HepG2 (cell line): ENCODE data around the gene PHKG1. TPM values are rescaled to one million over a fixed set of nuclear protein-coding genes. Genes with fewer than 3 reads are reported as not detected.

Experiments used
- CAMTA2 ChIP-seq: sonication (generic); formaldehyde crosslinking; IDR thresholded peaks from 2 replicates; pipeline ENCODE4 v1.4.0; 2020; ENCODE audit warnings: mild to moderate bottlenecking, missing genetic modification reagents, borderline replicate concordance
- CEBPB ChIP-seq: IDR thresholded peaks from 2 replicates; pipeline ENCODE4 v1.6.1; 2011; ENCODE audit warnings: low read depth, low read length, improper control_type of control experiment, borderline replicate concordance
- CENPT ChIP-seq: sonication (generic); formaldehyde crosslinking; IDR thresholded peaks from 2 replicates; pipeline ENCODE4 v1.8.0; 2022; ENCODE audit warnings: low read depth, mild to moderate bottlenecking, moderate library complexity, missing genetic modification reagents
- ELF1 ChIP-seq: sonication (generic); formaldehyde crosslinking; IDR thresholded peaks from 2 replicates; pipeline ENCODE4 v1.4.0; 2020; ENCODE audit warnings: missing genetic modification reagents
- HDAC1 ChIP-seq: sonication (generic); formaldehyde crosslinking; IDR thresholded peaks from 2 replicates; pipeline ENCODE4 v1.5.1; 2020; ENCODE audit warnings: mild to moderate bottlenecking, missing genetic modification reagents
- HHEX ChIP-seq: IDR thresholded peaks from 2 replicates; pipeline ENCODE4 v1.6.1; 2016; ENCODE audit warnings: control low read depth
- LCORL ChIP-seq, 2 experiments: fragments of 450-650 bp in 1 of 2; sonication (generic) in 1 of 2; formaldehyde crosslinking in 1 of 2; IDR thresholded peaks; 2 replicates each; pipeline versions ENCODE4 v1.5.0 to v1.6.1; 2017 to 2020; ENCODE audit warnings: antibody characterized with exemption in 1 of 2, missing genetic modification reagents in 1 of 2
- NFIC ChIP-seq: IDR thresholded peaks from 2 replicates; pipeline ENCODE4 v1.6.1; 2012; ENCODE audit warnings: mild to moderate bottlenecking, low read length, inconsistent platforms
- PITX1 ChIP-seq: sonication (generic); formaldehyde crosslinking; IDR thresholded peaks from 2 replicates; pipeline ENCODE4 v1.5.1; 2020; ENCODE audit warnings: mild to moderate bottlenecking, missing genetic modification reagents
- REL ChIP-seq: sonication (generic); formaldehyde crosslinking; conservative IDR thresholded peaks from 2 replicates; pipeline ENCODE4 v1.8.0; 2022; ENCODE audit warnings: mild to moderate bottlenecking, missing genetic modification reagents, moderate library complexity
- REXO4 ChIP-seq: sonication (generic); formaldehyde crosslinking; IDR thresholded peaks from 2 replicates; pipeline ENCODE4 v1.8.0; 2022; ENCODE audit warnings: missing genetic modification reagents, mild to moderate bottlenecking, borderline replicate concordance
- SKI ChIP-seq: fragments of 450-650 bp; IDR thresholded peaks from one replicate; pipeline ENCODE4 v1.6.1; 2018; ENCODE audit warnings: mild to moderate bottlenecking; ENCODE audit not compliant: partially characterized antibody
- SOX5 ChIP-seq: IDR thresholded peaks from 2 replicates; pipeline ENCODE4 v1.6.1; 2016; ENCODE audit warnings: borderline replicate concordance
- WIZ ChIP-seq: sonication (generic); formaldehyde crosslinking; IDR thresholded peaks from 2 replicates; pipeline ENCODE4 v1.5.1; 2020; ENCODE audit warnings: mild to moderate bottlenecking, missing genetic modification reagents
- ZBTB38 ChIP-seq: sonication (generic); formaldehyde crosslinking; IDR thresholded peaks from 2 replicates; pipeline ENCODE4 v1.5.1; 2020; ENCODE audit warnings: mild to moderate bottlenecking, missing genetic modification reagents
- ZBTB4 ChIP-seq: sonication (generic); formaldehyde crosslinking; IDR thresholded peaks from 2 replicates; pipeline ENCODE4 v1.4.0; 2020; ENCODE audit warnings: missing genetic modification reagents, mild to moderate bottlenecking, borderline replicate concordance
- ZFYVE20 ChIP-seq: sonication (generic); formaldehyde crosslinking; IDR thresholded peaks from 2 replicates; pipeline ENCODE4 v1.8.0; 2023; ENCODE audit warnings: low read depth, mild to moderate bottlenecking, moderate library complexity, missing genetic modification reagents, borderline replicate concordance
- ZNF260 ChIP-seq: sonication (generic); formaldehyde crosslinking; IDR thresholded peaks from 2 replicates; pipeline ENCODE4 v1.4.0; 2020; ENCODE audit warnings: missing genetic modification reagents, low read depth, mild to moderate bottlenecking, borderline replicate concordance
- ZNF292 ChIP-seq: sonication (generic); formaldehyde crosslinking; IDR thresholded peaks from 2 replicates; pipeline ENCODE4 v1.8.1; 2022; ENCODE audit warnings: mild to moderate bottlenecking, low read depth, missing genetic modification reagents, borderline replicate concordance
- ZNF30 ChIP-seq: sonication (generic); formaldehyde crosslinking; IDR thresholded peaks from 2 replicates; pipeline ENCODE4 v1.5.0; 2020; ENCODE audit warnings: mild to moderate bottlenecking, missing genetic modification reagents
- ZNF350 ChIP-seq: sonication (generic); formaldehyde crosslinking; IDR thresholded peaks from 2 replicates; pipeline ENCODE4 v1.4.0; 2020; ENCODE audit warnings: mild to moderate bottlenecking, low read depth, missing genetic modification reagents, borderline replicate concordance
- ZNF503 ChIP-seq: sonication (generic); formaldehyde crosslinking; IDR thresholded peaks from 2 replicates; pipeline ENCODE4 v1.4.0; 2020; ENCODE audit warnings: missing genetic modification reagents
- ZNF766 ChIP-seq: sonication (generic); formaldehyde crosslinking; IDR thresholded peaks from 2 replicates; pipeline ENCODE4 v1.5.0; 2020; ENCODE audit warnings: missing genetic modification reagents, borderline replicate concordance
- ZNF776 ChIP-seq: sonication (generic); formaldehyde crosslinking; IDR thresholded peaks from 2 replicates; pipeline ENCODE4 v1.4.0; 2020; ENCODE audit warnings: mild to moderate bottlenecking, missing genetic modification reagents
- ZSCAN31 ChIP-seq: sonication (generic); formaldehyde crosslinking; IDR thresholded peaks from 2 replicates; pipeline ENCODE4 v1.5.0; 2020; ENCODE audit warnings: low read depth, mild to moderate bottlenecking, missing genetic modification reagents
- polyA plus RNA-seq, 8 experiments: library from polyadenylated mRNA; depleted of rRNA in 3 of 8; stranded (reverse) in 7 of 8; unstranded in 1 of 8; fragments of >200 nt; fragmentation: Illumina TruSeq in 4 of 8; extraction: Trizol in 4 of 8; gene quantifications; 2 replicates each; pipeline versions ENCODE4 v1.2.1 to v1.2.3, GENCODE V29; 2011 to 2016; ENCODE audit warnings: low read depth in 4 of 8, missing spikeins in 1 of 8, mixed read lengths in 1 of 8; ENCODE audit not compliant: insufficient read depth in 1 of 8
- total RNA-seq, 5 experiments: library from RNA; depleted of rRNA; stranded (reverse); fragments of >200 nt; fragmentation: Illumina TruSeq; extraction: Trizol; gene quantifications; 2 replicates each; pipeline ENCODE4 v1.2.3, GENCODE V29; 2016; ENCODE audit warnings: low read depth in 1 of 5

The PHKG1 gene
- total and polyA plus RNA-seq, 2 of the 13 experiments (the other 11 are each of a cell fraction or from before 2014, with no cell fraction given), result 0.44 to 0.71 TPM

DNA sequence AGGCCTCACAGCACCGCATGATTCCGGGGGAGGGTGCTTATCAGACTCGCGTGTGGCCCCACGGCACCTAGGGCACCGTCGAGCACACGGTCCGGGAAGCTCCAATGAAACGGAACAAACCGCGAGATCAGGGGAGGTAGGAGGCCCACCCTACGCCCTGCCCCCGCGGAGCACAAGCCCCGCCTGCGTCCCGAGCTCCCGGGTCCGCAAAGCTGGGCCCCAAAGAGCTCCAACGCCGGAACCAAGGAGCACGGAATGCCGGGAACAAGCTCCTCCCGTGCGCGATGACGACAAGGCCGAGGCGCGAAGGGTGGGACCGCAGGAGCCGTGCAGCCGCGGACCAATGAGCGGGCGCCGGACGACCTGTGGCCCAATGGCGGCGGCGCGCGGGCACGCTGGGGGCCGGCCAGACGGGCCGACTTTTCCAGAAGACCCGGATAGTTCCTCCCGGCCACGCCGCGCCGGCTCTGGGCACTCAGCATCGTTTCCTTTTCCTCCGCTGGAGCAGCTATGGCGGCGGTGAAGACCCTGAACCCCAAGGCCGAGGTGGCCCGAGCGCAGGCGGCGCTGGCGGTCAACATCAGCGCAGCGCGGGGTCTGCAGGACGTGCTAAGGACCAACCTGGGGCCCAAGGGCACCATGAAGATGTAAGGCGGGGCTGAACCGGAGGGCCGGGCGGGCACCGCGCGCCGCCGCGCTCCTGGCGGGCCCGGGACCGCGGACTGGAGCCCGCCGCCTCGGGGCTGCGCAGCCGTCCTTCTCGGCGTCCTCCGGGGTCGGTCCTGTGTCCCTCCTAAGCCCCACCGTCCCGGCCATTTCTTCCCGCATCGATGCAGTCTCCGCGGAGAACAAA lies 41.2 kb downstream of the PHKG1 start, which contains the start of the genes CCT6A and PSPH (continued):
- no peak for TF ChIP-seq LCORL (IDR thresholded peaks at IDR 0.05)
- TF ChIP-seq LCORL (CRISPR knock-in tag; IDR thresholded peaks at IDR 0.05), result peak; percentile 83
- no peak for TF ChIP-seq ZNF776
- peak; percentile 74 for TF ChIP-seq CAMTA2 (CRISPR knock-in tag)
- TF ChIP-seq CENPT (CRISPR knock-in tag), result no peak
- TF ChIP-seq ZNF260 (CRISPR knock-in tag), result no peak
- TF ChIP-seq SKI, result no peak
- peak; percentile 86 for TF ChIP-seq ZBTB4 (CRISPR knock-in tag)
- no peak for TF ChIP-seq ZNF30
- TF ChIP-seq CEBPB, result no peak
- TF ChIP-seq HDAC1 (CRISPR knock-in tag), result peak; percentile 86
- TF ChIP-seq WIZ (CRISPR knock-in tag), result peak; percentile 14; the same call in 1 of the 2 replicates
- no peak for TF ChIP-seq NFIC
- no peak; the same call in 1 of the 2 replicates for TF ChIP-seq PITX1 (CRISPR knock-in tag)
- peak; percentile 73 for TF ChIP-seq SOX5 (CRISPR knock-in tag)
- peak; percentile 75; the same call in 1 of the 2 replicates for TF ChIP-seq ZSCAN31 (CRISPR knock-in tag)
- TF ChIP-seq HHEX, result no peak
- peak; percentile 29; the same call in 1 of the 2 replicates for TF ChIP-seq ZNF503 (CRISPR knock-in tag)
- TF ChIP-seq REXO4, result no peak
- no peak for TF ChIP-seq ZFYVE20 (CRISPR knock-in tag)
- TF ChIP-seq ZBTB38, result peak; percentile 90
- peak; percentile 84 for TF ChIP-seq ELF1 (CRISPR knock-in tag)
- TF ChIP-seq REL (CRISPR knock-in tag), result peak; percentile 73
- peak; percentile 77; the same call in 1 of the 2 replicates for TF ChIP-seq ZNF292
- TF ChIP-seq ZNF766 (CRISPR knock-in tag), result no peak
- TF ChIP-seq ZNF350 (CRISPR knock-in tag), result peak; percentile 88
